Measurements from ENCODE around the gene WFIKKN2. TPM values are rescaled to one million over a fixed set of nuclear protein-coding genes. Genes with fewer than 3 reads are reported as not detected.
"Not testable (repeated sequence)": the region's sequence is repeated elsewhere in the genome, so short reads cannot be mapped to it uniquely, and the experiment has no call there.

WFIKKN2 gene
- total and polyA plus RNA-seq, 5 experiments from 2014 or later = not detected

GRCh38 chr17:50802609-50803571 lies 32.5 kb upstream of the WFIKKN2 start:
- no peaks in the 10 kb centered on the region for H3K36me3 Mint-ChIP-seq
- no peak for DNase-seq
- H3K27me3 Mint-ChIP-seq = peaks cover 0 to 6% (median 0%) of the 10 kb centered on the region in 5 donors
- no peak overlapping the region for H3K4me3 Mint-ChIP-seq
- POLR2A ChIA-PET = no interaction called here
- peak overlapping the region in 1 of 10 donors; percentile 38 for H3K27ac Mint-ChIP-seq
- no peak for ATAC-seq
- H3K9me3 Mint-ChIP-seq = no peaks in the 10 kb centered on the region
- peaks cover 0 to 4% (median 0%) of the 10 kb centered on the region in 4 donors for H3K4me1 Mint-ChIP-seq

GRCh38 chr17:50803676-50804075 lies 31.7 kb upstream of the WFIKKN2 start:
- no peaks in the 10 kb centered on the region for H3K9me3 Mint-ChIP-seq
- no peak for DNase-seq
- H3K36me3 Mint-ChIP-seq = no peaks in the 10 kb centered on the region
- peaks cover 0 to 6% (median 0%) of the 10 kb centered on the region in 5 donors for H3K27me3 Mint-ChIP-seq
- peaks cover 0 to 4% (median 0%) of the 10 kb centered on the region in 4 donors for H3K4me1 Mint-ChIP-seq
- POLR2A ChIA-PET = no interaction called here
- no peak overlapping the region for H3K4me3 Mint-ChIP-seq
- ATAC-seq = no peak
- H3K27ac Mint-ChIP-seq = no peak overlapping the region

- H3K27me3 Mint-ChIP-seq, ATAC-seq, H3K4me3 Mint-ChIP-seq, H3K4me1 Mint-ChIP-seq, DNase-seq, H3K9me3 Mint-ChIP-seq, H3K36me3 Mint-ChIP-seq, POLR2A ChIA-PET, H3K27ac Mint-ChIP-seq: not testable (repeated sequence)
Observed at GRCh38 chr17:50804749-50805475, 30.5 kb upstream of the WFIKKN2 start.

- Mint-ChIP-seq H3K36me3 (no peaks in the 10 kb centered on the region), H3K27ac (no peak overlapping the region), H3K27me3 (peaks cover 0 to 4% (median 0%) of the 10 kb centered on the region in 5 donors), H3K4me3 (no peak overlapping the region), H3K9me3 (no peaks in the 10 kb centered on the region), H3K4me1 (peaks cover 0 to 3% (median 0%) of the 10 kb centered on the region in 4 donors)
- POLR2A ChIA-PET = no interaction called here
- DNase-seq (peak in 1 of 10 donors; percentile 30), ATAC-seq (no peak)
Observed at GRCh38 chr17:50805486-50805885, 29.9 kb upstream of the WFIKKN2 start.

- no peak overlapping the region for H3K4me3 Mint-ChIP-seq
- H3K4me1 Mint-ChIP-seq = no peaks in the 10 kb centered on the region
- POLR2A ChIA-PET = no interaction called here
- H3K27ac Mint-ChIP-seq = no peak overlapping the region
- no peaks in the 10 kb centered on the region for H3K27me3 Mint-ChIP-seq
- no peaks in the 10 kb centered on the region for H3K36me3 Mint-ChIP-seq
- no peaks in the 10 kb centered on the region for H3K9me3 Mint-ChIP-seq
- peak in 1 of 10 donors; percentile 43 for DNase-seq
- ATAC-seq = no peak
Observed at GRCh38 chr17:50806141-50806643, 29.2 kb upstream of the WFIKKN2 start.

- Mint-ChIP-seq H3K27ac (no peak overlapping the region), H3K4me1 (no peaks in the 10 kb centered on the region), H3K4me3 (no peak overlapping the region), H3K9me3 (no peaks in the 10 kb centered on the region), H3K27me3 (peaks cover 0 to 1% (median 0%) of the 10 kb centered on the region in 5 donors), H3K36me3 (no peaks in the 10 kb centered on the region)
- POLR2A ChIA-PET = no interaction called here
- no peak for DNase-seq
- no peak for ATAC-seq
Observed at GRCh38 chr17:50807009-50807408, 28.4 kb upstream of the WFIKKN2 start.

GRCh38 chr17:50807675-50808074 lies 27.7 kb upstream of the WFIKKN2 start:
- H3K27me3 Mint-ChIP-seq = peaks cover 0 to 1% (median 0%) of the 10 kb centered on the region in 5 donors
- POLR2A ChIA-PET = no interaction called here
- H3K4me1 Mint-ChIP-seq = no peaks in the 10 kb centered on the region
- no peak for DNase-seq
- no peak overlapping the region for H3K4me3 Mint-ChIP-seq
- no peaks in the 10 kb centered on the region for H3K9me3 Mint-ChIP-seq
- H3K27ac Mint-ChIP-seq = no peak overlapping the region
- ATAC-seq = no peak
- no peaks in the 10 kb centered on the region for H3K36me3 Mint-ChIP-seq

- DNase-seq (peak in 1 of 10 donors; percentile 47), ATAC-seq (no peak)
- POLR2A ChIA-PET = no interaction called here
- no peak overlapping the region for H3K27ac Mint-ChIP-seq
- no peaks in the 10 kb centered on the region for H3K9me3 Mint-ChIP-seq
- H3K4me3 Mint-ChIP-seq = no peak overlapping the region
- no peaks in the 10 kb centered on the region for H3K36me3 Mint-ChIP-seq
- peaks cover 0 to 1% (median 0%) of the 10 kb centered on the region in 5 donors for H3K27me3 Mint-ChIP-seq
- H3K4me1 Mint-ChIP-seq = no peaks in the 10 kb centered on the region
Observed at GRCh38 chr17:50808413-50808812, 27.0 kb upstream of the WFIKKN2 start.

GRCh38 chr17:50808888-50809287 lies 26.5 kb upstream of the WFIKKN2 start:
- POLR2A ChIA-PET = no interaction called here
- Mint-ChIP-seq H3K27me3 (peaks cover 0 to 4% (median 3%) of the 10 kb centered on the region in 5 donors), H3K27ac (no peak overlapping the region), H3K36me3 (peaks cover 0 to 2% (median 0%) of the 10 kb centered on the region in 3 donors), H3K9me3 (no peaks in the 10 kb centered on the region), H3K4me1 (no peaks in the 10 kb centered on the region), H3K4me3 (no peak overlapping the region)
- no peak for ATAC-seq
- peak in 1 of 10 donors; percentile 4 for DNase-seq

- Mint-ChIP-seq H3K9me3 (no peaks in the 10 kb centered on the region), H3K36me3 (peaks cover 0 to 4% (median 0%) of the 10 kb centered on the region in 3 donors), H3K27me3 (peaks cover 0 to 11% (median 9%) of the 10 kb centered on the region in 5 donors), H3K27ac (no peak overlapping the region), H3K4me1 (peaks cover 0 to 3% (median 2%) of the 10 kb centered on the region in 4 donors), H3K4me3 (no peak overlapping the region)
- POLR2A ChIA-PET = no interaction called here
- ATAC-seq (no peak), DNase-seq (no peak)
Observed at GRCh38 chr17:50813583-50813982, 21.8 kb upstream of the WFIKKN2 start.

- POLR2A ChIA-PET = no interaction called here
- Mint-ChIP-seq H3K36me3 (peaks cover 0 to 4% (median 0%) of the 10 kb centered on the region in 3 donors), H3K9me3 (no peaks in the 10 kb centered on the region), H3K27me3 (peaks cover 0 to 11% (median 9%) of the 10 kb centered on the region in 5 donors), H3K4me1 (peaks cover 0 to 6% (median 3%) of the 10 kb centered on the region in 4 donors), H3K27ac (no peak overlapping the region), H3K4me3 (no peak overlapping the region)
- DNase-seq = no peak
- no peak for ATAC-seq
Observed at GRCh38 chr17:50815400-50815799, 20.0 kb upstream of the WFIKKN2 start.

GRCh38 chr17:50816271-50816670 lies 19.1 kb upstream of the WFIKKN2 start:
- H3K9me3 Mint-ChIP-seq = no peaks in the 10 kb centered on the region
- peaks cover 0 to 6% (median 3%) of the 10 kb centered on the region in 4 donors for H3K4me1 Mint-ChIP-seq
- POLR2A ChIA-PET = interaction anchor here (1.5 kb wide), 1 partner anchor 133 kb away, joined by 3 read pairs; no protein-coding TSS in a partner anchor
- peaks cover 0 to 11% (median 9%) of the 10 kb centered on the region in 5 donors for H3K27me3 Mint-ChIP-seq
- ATAC-seq (no peak), DNase-seq (no peak)
- no peak overlapping the region for H3K27ac Mint-ChIP-seq
- peaks cover 0 to 4% (median 0%) of the 10 kb centered on the region in 3 donors for H3K36me3 Mint-ChIP-seq
- H3K4me3 Mint-ChIP-seq = no peak overlapping the region

All from naive thymus-derived CD8-positive, alpha-beta T cell (primary cell).